Transverse colon (tissue), 4 donors: ENCODE results near the gene CYP1A2. TPM values are rescaled to one million over a fixed set of nuclear protein-coding genes. Genes with fewer than 3 reads are reported as not detected.

Experiments
- DNase-seq: peaks from one replicate; pipeline ENCODE4 v3.0.0-alpha.2; 2019
- H3K27ac ChIP-seq, 4 donors: fragments of 200-600 bp; sonication (generic); 2 replicates each; pipeline ENCODE4 v1.5.1; 2016 to 2018; ENCODE audit warnings: inconsistent platforms in 4 of 4
- H3K27me3 ChIP-seq: fragments of 200-600 bp; sonication (generic); 2 replicates; pipeline ENCODE4 v1.5.1; 2017; ENCODE audit warnings: inconsistent platforms
- H3K36me3 ChIP-seq, 4 donors: fragments of 200-600 bp; sonication (generic); 2 replicates each; pipeline ENCODE4 v1.5.1; 2017 to 2019; ENCODE audit warnings: inconsistent platforms in 4 of 4
- H3K4me1 ChIP-seq, 4 donors: fragments of 200-600 bp; sonication (generic); 2 replicates each; pipeline ENCODE4 v1.5.1; 2017 to 2020; ENCODE audit warnings: inconsistent platforms in 4 of 4
- H3K4me3 ChIP-seq, 4 donors: fragments of 200-600 bp; sonication (generic); 1 replicate in 1 of 4; 2 replicates in 3 of 4; pipeline versions ENCODE4 v1.5.1 to v1.6.1; 2017 to 2019; ENCODE audit warnings: inconsistent platforms in 4 of 4
- H3K9me3 ChIP-seq, 2 donors: fragments of 200-600 bp; sonication (generic); 2 replicates each; pipeline ENCODE4 v1.5.1; 2017 to 2019; ENCODE audit warnings: inconsistent platforms in 2 of 2
- CTCF ChIP-seq, 5 experiments: fragments of 200-600 bp in 3 of 5; fragments of 450-650 bp in 2 of 5; sonication (generic) in 3 of 5; IDR thresholded peaks; 1 replicate in 2 of 5; 2 replicates in 3 of 5; pipeline ENCODE4 v1.5.1; 2016 to 2017; ENCODE audit warnings: antibody characterized with exemption in 5 of 5, inconsistent platforms in 3 of 5, mild to moderate bottlenecking in 2 of 5, moderate library complexity in 1 of 5
- EP300 ChIP-seq: sonication (generic); formaldehyde crosslinking; IDR thresholded peaks from one replicate; pipeline ENCODE4 v1.6.1; 2017; ENCODE audit warnings: antibody characterized with exemption, low read depth
- POLR2A ChIP-seq: fragments of 450-650 bp; IDR thresholded peaks from one replicate; pipeline ENCODE4 v1.6.1; 2016; ENCODE audit warnings: antibody characterized with exemption, mild to moderate bottlenecking, moderate library complexity
- POLR2AphosphoS5 ChIP-seq, 3 donors: sonication (generic); formaldehyde crosslinking; IDR thresholded peaks; one replicate each; pipeline ENCODE4 v1.6.1; 2016; ENCODE audit warnings: antibody characterized with exemption in 3 of 3
- WGBS, 2 donors: methylation state at CpG; one replicate each; pipeline ENCODE4 v1.1.5; 2018; ENCODE audit warnings: low coverage in 1 of 2; 5-methylcytosine and 5-hydroxymethylcytosine counted together
- in situ Hi-C, 4 donors: fragments of 200-750 bp; cut with MboI; loops; one replicate each; pipeline versions ENCODE4 v1.15.0 to v1.15.1; 2017; ENCODE audit warnings: low sequenced_read_pairs in 3 of 4, low pct_ligation_motif_present in 1 of 4, low pct_unique_long_range_greater_than_20kb in 1 of 4
- intact Hi-C: fragments of 100-400 bp; cut with DNase I; formaldehyde crosslinking; loops from one replicate; pipeline ENCODE4 v1.15.1; 2023; ENCODE audit warnings: low total_unique reads
- total RNA-seq, 4 donors: library from RNA; depleted of rRNA; stranded (reverse); fragments of >200 nt; gene quantifications; one replicate each; pipeline ENCODE4 v1.1.0, GENCODE V29; 2016

Gene CYP1A2
- total RNA-seq, 4 donors from 2014 or later: not detected

DNA sequence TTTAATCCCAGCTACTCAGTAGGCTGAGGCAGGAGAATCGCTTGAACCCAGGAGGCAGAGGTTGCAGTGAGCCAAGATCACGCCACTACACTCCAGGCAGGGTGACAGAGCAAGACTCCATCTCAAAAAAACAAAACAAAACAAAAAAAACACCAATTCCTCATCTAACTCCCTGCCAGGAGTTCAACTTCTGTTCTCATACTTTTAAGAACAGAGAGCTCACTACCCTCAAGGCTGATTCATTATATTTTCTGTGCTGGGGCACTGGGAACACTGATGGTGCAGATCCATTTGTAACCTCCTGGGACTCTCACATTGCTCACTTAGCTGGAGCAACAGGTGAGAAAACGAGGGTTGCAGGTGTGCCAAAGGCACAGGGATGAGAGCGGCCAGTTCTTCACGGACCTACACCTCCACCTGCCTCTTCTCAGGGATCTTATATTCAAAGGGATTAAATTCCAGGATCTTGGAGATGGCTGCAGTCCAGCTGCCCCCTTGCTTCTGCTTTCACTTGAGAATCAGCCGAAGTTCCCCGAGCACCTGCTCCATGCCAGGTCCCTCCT, 20.9 kb downstream of the CYP1A2 start:
- Histone ChIP-seq H3K27ac (no peak overlapping the region), H3K4me1 (peaks cover 12 to 31% (median 18%) of the 10 kb centered on the region in 4 donors), H3K9me3 (no peaks in the 10 kb centered on the region), H3K36me3 (no peaks in the 10 kb centered on the region), H3K27me3 (peaks cover 5% of the 10 kb centered on the region), H3K4me3 (no peak overlapping the region)
- DNase-seq: no peak
- intact Hi-C loops: loop anchor here (2.0 to 5.0 kb wide), 3 partner anchors 31 to 183 kb away; no protein-coding TSS in a partner anchor
- 58 to 62% methylated on average over 2 to 6 of the region's 7 CpGs for WGBS, 2 donors
- in situ Hi-C loops: loop anchor here (5.0 to 25.0 kb wide), 5 partner anchors 127 to 382 kb away; no protein-coding TSS in a partner anchor
- TF ChIP-seq POLR2AphosphoS5 (IDR thresholded peaks at IDR 0.05) (no peak), POLR2A (no peak)

DNA sequence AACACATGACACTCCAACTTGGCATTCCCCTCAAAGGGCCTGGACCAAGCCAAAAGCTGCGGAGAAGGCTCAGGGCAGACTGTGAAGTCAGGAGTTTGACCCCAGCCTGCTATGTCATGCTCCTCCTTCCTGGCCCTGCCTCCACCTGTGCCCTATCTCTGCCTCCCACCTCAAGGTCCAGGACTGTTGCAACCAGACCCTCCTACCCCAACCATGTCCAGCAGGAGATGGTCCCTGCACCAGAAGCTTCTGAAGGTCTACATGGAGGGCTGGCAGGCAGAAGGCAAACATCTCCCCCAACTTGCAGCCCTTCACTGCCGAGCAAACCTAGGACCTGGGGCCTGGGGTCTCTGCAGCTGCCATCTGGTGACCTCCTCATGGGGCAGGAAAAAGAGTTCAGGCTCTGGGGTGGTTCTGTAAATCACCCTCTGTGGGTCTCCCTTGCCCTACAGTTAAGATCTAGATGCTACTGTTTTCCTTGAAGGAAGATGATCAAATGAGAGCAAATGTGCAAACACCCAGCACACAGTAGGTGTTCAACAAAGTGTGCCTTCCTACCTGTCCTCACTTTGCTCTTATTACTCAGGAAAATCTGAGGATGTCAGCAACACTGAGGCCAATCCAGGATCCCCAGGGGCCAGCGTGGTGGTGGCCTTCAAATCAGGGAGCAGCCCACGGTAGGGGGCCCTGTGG, 21.7 kb downstream of the CYP1A2 start:
- Histone ChIP-seq H3K27ac (no peak overlapping the region), H3K27me3 (peaks cover 5% of the 10 kb centered on the region), H3K4me1 (peaks cover 12 to 38% (median 21%) of the 10 kb centered on the region in 4 donors), H3K9me3 (no peaks in the 10 kb centered on the region), H3K36me3 (no peaks in the 10 kb centered on the region), H3K4me3 (no peak overlapping the region)
- 30 to 68% methylated on average over 2 to 4 of the region's 4 CpGs for WGBS, 2 donors
- in situ Hi-C loops (loop anchor here in 3 of 4 donors (10.0 to 25.0 kb wide), 2 partner anchors 174 to 383 kb away; no protein-coding TSS in a partner anchor), intact Hi-C loops (loop anchor here (2.0 to 5.0 kb wide), 2 partner anchors 30 to 182 kb away; no protein-coding TSS in a partner anchor)
- TF ChIP-seq EP300 (no peak), POLR2A (no peak), CTCF (IDR thresholded peaks at IDR 0.05) (no peak), POLR2AphosphoS5 (IDR thresholded peaks at IDR 0.05) (no peak)
- DNase-seq: no peak

- in situ Hi-C loops (loop anchor here in 3 of 4 donors (10.0 to 25.0 kb wide), 2 partner anchors 171 to 386 kb away; no protein-coding TSS in a partner anchor), intact Hi-C loops (loop anchor here (5.0 kb wide), 1 partner anchor 179 kb away; no protein-coding TSS in a partner anchor)
- H3K27me3 ChIP-seq: no peaks in the 10 kb centered on the region
- TF ChIP-seq EP300 (no peak), POLR2AphosphoS5 (IDR thresholded peaks at IDR 0.05) (no peak), CTCF (IDR thresholded peaks at IDR 0.05) (no peak), POLR2A (no peak)
- H3K4me3 ChIP-seq: no peak overlapping the region
- peaks cover 12 to 65% (median 34%) of the 10 kb centered on the region in 4 donors for H3K4me1 ChIP-seq
- 55 to 67% methylated on average over 1 to 5 of the region's 5 CpGs for WGBS, 2 donors
- peak overlapping the region; percentile 43 to 57 (median 54) for H3K27ac ChIP-seq
- no peak for DNase-seq
- H3K36me3 ChIP-seq: no peaks in the 10 kb centered on the region
- H3K9me3 ChIP-seq: no peaks in the 10 kb centered on the region
These were observed 24.7 kb downstream of the CYP1A2 start for GRCh38 chr15:74773329-74773728.

DNA sequence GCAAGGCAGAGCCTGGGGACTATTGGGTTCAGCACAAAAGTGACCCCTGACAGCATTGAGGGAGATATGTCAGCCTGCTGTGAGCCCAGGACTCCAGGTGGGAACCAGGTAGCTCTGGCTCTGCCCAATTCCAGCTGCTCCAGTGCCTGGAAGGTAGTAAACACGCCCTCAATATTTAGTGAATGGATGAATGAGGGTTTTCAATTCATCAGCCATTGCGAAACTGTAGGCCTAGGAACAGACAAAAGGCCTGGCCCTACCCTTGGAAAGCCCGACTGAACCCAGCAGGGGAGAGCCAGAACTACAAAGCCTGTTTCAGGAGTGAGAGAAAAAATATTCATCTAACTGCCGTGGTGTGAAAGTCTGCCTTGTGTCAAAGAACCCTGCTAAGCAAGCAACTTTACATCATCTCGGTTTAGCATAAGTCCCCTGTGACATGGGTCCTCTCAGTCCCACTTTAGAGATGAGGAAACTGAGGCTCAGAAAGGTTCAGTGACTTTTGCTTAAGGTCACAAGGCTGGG, 25.1 kb downstream of the CYP1A2 start:
- peak; percentile 33 for DNase-seq
- intact Hi-C loops: loop anchor here (5.0 kb wide), 1 partner anchor 179 kb away; no protein-coding TSS in a partner anchor
- Histone ChIP-seq H3K9me3 (no peaks in the 10 kb centered on the region), H3K27me3 (no peaks in the 10 kb centered on the region), H3K4me3 (no peak overlapping the region), H3K4me1 (peaks cover 12 to 66% (median 36%) of the 10 kb centered on the region in 4 donors), H3K27ac (peak overlapping the region; percentile 43 to 57 (median 54)), H3K36me3 (no peaks in the 10 kb centered on the region)
- 25 to 32% methylated on average over 2 to 5 of the region's 5 CpGs for WGBS, 2 donors
- TF ChIP-seq POLR2A (no peak), EP300 (no peak), CTCF (IDR thresholded peaks at IDR 0.05) (no peak)
- in situ Hi-C loops: loop anchor here in 3 of 4 donors (10.0 to 25.0 kb wide), 2 partner anchors 171 to 386 kb away; no protein-coding TSS in a partner anchor
